KMS-11 (cell line): Measurements from ENCODE around the gene SNX4.
"Not testable (repeated sequence)": the region's sequence is repeated elsewhere in the genome, so short reads cannot be mapped to it uniquely, and the experiment has no call there.

Experiments used
- H2AFZ ChIP-seq: fragments of 200-600 bp; sonication (generic); 2 replicates; pipeline ENCODE4 v1.6.1; 2016; ENCODE audit warnings: antibody characterized with exemption, mixed run types, low read depth
- H3K27ac ChIP-seq: fragments of 200-600 bp; sonication (generic); 2 replicates; pipeline ENCODE4 v1.6.1; 2016; ENCODE audit warnings: mild to moderate bottlenecking, mixed run types
- H3K27me3 ChIP-seq: fragments of 200-600 bp; sonication (generic); 2 replicates; pipeline ENCODE4 v1.6.1; 2017; ENCODE audit warnings: mild to moderate bottlenecking, low read depth, mixed run types, moderate library complexity; ENCODE audit not compliant: insufficient read depth
- H3K36me3 ChIP-seq: fragments of 200-600 bp; sonication (generic); 2 replicates; pipeline ENCODE4 v1.6.1; 2017; ENCODE audit warnings: mild to moderate bottlenecking, mixed run types; ENCODE audit not compliant: insufficient read depth
- H3K4me1 ChIP-seq: fragments of 200-600 bp; sonication (generic); 2 replicates; pipeline ENCODE4 v1.6.1; 2016; ENCODE audit warnings: mild to moderate bottlenecking, low read depth, mixed run types; ENCODE audit not compliant: poor library complexity, severe bottlenecking
- H3K4me2 ChIP-seq: fragments of 200-600 bp; sonication (generic); 2 replicates; pipeline ENCODE4 v1.7.0; 2016; ENCODE audit warnings: mild to moderate bottlenecking, mixed run types
- H3K4me3 ChIP-seq: fragments of 200-600 bp; sonication (generic); IDR thresholded peaks from 2 replicates; pipeline ENCODE4 v1.6.1; 2017; ENCODE audit warnings: low read depth, low read length, mixed read lengths; ENCODE audit not compliant: insufficient read depth
- H3K79me2 ChIP-seq: fragments of 200-600 bp; sonication (generic); 2 replicates; pipeline ENCODE4 v1.6.1; 2016; ENCODE audit warnings: low read depth, mixed run types; ENCODE audit not compliant: insufficient read depth
- H3K9ac ChIP-seq: fragments of 200-600 bp; sonication (generic); 2 replicates; pipeline ENCODE4 v1.6.1; 2016; ENCODE audit warnings: mild to moderate bottlenecking, mixed run types
- H4K20me1 ChIP-seq: fragments of 200-600 bp; sonication (generic); 2 replicates; pipeline ENCODE4 v1.6.1; 2016; ENCODE audit warnings: mild to moderate bottlenecking, mixed run types; ENCODE audit not compliant: insufficient read depth
- CTCF ChIP-seq: fragments of 200-600 bp; sonication (generic); conservative IDR thresholded peaks from 2 replicates; pipeline ENCODE4 v1.6.1; 2017; ENCODE audit warnings: low read depth, mild to moderate bottlenecking, antibody characterized with exemption, low read length, moderate library complexity, mixed read lengths

SNX4 gene

GRCh38 chr3:125525153-125525552, 5.2 kb upstream of the SNX4 start:
- H3K36me3 ChIP-seq: no peaks in the 10 kb centered on the region
- H3K79me2 ChIP-seq: no peaks in the 10 kb centered on the region
- H3K27me3 ChIP-seq: no peaks in the 10 kb centered on the region
- H4K20me1 ChIP-seq: no peaks in the 10 kb centered on the region
- no peaks in the 10 kb centered on the region for H3K4me1 ChIP-seq
- TF ChIP-seq CTCF: no peak
- H2AFZ ChIP-seq: no peak overlapping the region
- no peak overlapping the region for H3K4me2 ChIP-seq
- H3K4me3 ChIP-seq: no peak overlapping the region
- H3K9ac ChIP-seq: no peak overlapping the region
- no peak overlapping the region for H3K27ac ChIP-seq

GRCh38 chr3:125520563-125520919, 539 bp upstream of the SNX4 start:
- Histone ChIP-seq H3K4me3 (peak overlapping the region; percentile 75), H3K4me1 (peaks cover 11% of the 10 kb centered on the region), H3K9ac (peak overlapping the region; percentile 84; the same call in 1 of the 2 replicates), H3K4me2 (peak overlapping the region; percentile 88), H3K79me2 (peaks cover 29% of the 10 kb centered on the region; the same call in 1 of the 2 replicates), H2AFZ (peak overlapping the region; percentile 64)
- not testable (repeated sequence) for H3K27ac ChIP-seq, H3K36me3 ChIP-seq, H4K20me1 ChIP-seq, H3K27me3 ChIP-seq

GRCh38 chr3:125515421-125515820, 4.6 kb downstream of the SNX4 start:
- Histone ChIP-seq H3K9ac (no peak overlapping the region), H3K4me3 (no peak overlapping the region), H2AFZ (no peak overlapping the region), H3K79me2 (peaks cover 34% of the 10 kb centered on the region; the same call in 1 of the 2 replicates), H3K36me3 (no peaks in the 10 kb centered on the region), H3K27me3 (no peaks in the 10 kb centered on the region), H3K4me2 (no peak overlapping the region), H4K20me1 (no peaks in the 10 kb centered on the region; the same call in 1 of the 2 replicates), H3K27ac (no peak overlapping the region), H3K4me1 (peaks cover 37% of the 10 kb centered on the region)
- TF ChIP-seq CTCF: no peak

- Histone ChIP-seq H2AFZ (no peak overlapping the region), H3K27ac (no peak overlapping the region), H3K9ac (no peak overlapping the region), H3K4me3 (no peak overlapping the region), H3K27me3 (no peaks in the 10 kb centered on the region), H4K20me1 (no peaks in the 10 kb centered on the region; the same call in 1 of the 2 replicates), H3K4me1 (peaks cover 35% of the 10 kb centered on the region), H3K4me2 (no peak overlapping the region), H3K79me2 (peaks cover 34% of the 10 kb centered on the region; the same call in 1 of the 2 replicates), H3K36me3 (no peaks in the 10 kb centered on the region)
- TF ChIP-seq CTCF: no peak
These were observed 6.4 kb downstream of the SNX4 start for GRCh38 chr3:125513490-125514115.
